NOMO-1 treated with dmso at 0.1 percent for 144 hours (cell line): ENCODE results near the gene FOXL2.

Experiments used
- DNase-seq: peaks from one replicate; lab custom pipeline; 2025; ENCODE audit not compliant: unreplicated experiment; lab: John Stamatoyannopoulos, UW

FOXL2 gene

DNA sequence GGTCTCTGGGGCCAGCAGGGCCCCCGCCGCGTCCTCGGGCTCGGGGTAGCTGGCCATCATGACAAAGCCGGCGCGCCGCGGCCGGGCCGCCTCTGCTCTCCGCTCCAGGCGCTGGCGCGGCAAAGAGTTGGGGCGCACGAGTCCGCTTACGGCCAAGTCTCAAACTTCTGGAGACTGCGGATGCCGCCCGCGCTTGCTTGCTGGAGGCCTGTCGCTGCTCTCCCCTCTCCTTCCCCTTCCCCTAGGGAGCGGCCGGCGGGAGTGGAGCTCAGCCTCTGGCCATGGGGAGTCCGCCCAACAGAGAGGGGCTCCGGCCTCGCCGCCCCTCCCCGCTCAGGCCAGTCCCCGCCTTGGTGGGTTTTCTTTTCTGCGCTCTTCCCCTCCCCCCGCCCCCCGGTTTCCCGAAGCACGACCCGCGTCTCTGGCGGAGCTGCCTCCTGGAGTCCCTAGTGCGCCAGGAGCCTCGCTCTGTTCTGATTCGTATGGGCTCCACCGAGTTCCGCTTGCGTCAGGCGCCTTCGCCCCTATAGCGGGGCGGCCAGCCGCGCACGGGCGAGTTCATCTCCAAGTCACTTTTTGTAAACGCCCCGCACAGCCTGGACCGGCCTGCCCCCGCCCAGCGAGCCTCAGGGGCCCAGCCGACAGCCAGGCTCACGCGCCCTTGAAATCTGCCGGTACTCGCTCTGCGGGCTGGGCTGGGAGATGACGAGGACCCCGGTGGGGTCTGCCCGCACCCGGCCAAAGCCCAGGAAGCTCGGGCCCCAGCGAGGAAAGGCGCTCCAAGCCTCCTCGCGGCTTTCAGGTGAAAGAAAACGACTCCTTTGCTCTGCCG is at the start of gene FOXL2, which contains the start of gene FOXL2NB:
FOXL2 (minus strand) TSS at position 475 of the 832 bp plus-strand sequence; CDS start at position 60, 415 bp downstream.
FOXL2NB (plus strand) TSS at position 555 of the 832 bp plus-strand sequence; CDS start at position 703, 148 bp downstream.
- DNase-seq: no peak

DNA sequence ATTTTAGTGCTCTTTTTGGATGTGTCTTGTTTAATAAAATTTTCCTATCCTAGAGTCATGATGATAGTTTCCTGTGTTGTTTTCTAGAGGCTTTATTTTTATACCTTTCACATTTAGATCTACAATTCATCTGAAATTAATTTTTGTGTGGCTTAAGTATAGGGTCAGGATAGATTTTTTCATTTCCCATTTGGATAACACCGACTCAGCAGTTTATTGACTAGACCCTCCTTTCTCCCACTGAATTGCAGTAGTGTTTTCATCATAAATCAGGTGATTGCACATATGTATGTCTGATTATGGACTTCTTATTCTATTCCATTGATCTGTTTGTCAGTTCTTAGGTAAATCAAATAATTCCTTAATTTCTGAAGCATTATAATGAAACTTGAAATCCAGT is 48.8 kb upstream of the FOXL2 start:
- no peak for DNase-seq

- DNase-seq: no peak
Measured at GRCh38 chr3:138987181-138987580, 40.2 kb upstream of the FOXL2 start.

DNA sequence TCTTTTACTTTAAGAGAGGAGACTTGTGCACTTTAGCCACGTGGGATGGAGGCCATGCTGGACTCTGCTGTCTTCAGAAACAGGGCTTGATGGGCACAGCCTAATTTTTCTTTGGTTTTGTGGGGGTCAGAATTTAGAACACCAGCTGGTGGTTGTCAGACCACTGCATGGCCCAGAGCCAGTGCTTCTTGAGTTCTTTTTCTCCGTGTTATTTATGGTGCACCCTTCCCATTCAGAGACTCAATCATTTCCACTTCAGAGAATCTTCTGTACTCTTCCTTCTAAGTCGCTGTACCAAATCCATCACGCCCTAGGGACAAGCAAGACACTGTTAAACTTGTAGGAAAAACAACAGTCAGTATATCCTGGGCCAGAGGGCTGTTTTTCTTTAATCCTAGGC is 39.0 kb upstream of the FOXL2 start:
- no peak for DNase-seq

DNA sequence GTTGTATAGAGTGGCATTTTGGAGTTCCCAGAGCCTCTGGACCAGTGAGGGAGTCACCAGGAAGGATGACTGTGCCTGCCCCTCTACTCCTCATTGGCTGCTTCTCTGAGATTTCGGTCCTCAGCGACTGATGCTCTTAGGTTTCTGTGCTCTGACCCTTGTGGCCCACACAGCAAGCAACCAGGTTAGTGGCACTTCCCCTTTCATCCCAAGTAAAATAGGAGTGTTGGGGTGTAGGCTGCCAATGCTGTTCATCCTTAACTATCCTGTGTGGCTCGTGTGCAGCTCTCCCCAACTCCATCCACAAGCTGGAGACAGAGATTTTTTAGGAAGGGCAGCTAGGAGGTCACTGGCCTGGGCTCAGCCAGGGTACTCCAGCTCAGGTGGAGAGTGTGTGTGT is 37.9 kb upstream of the FOXL2 start:
- DNase-seq: no peak

DNA sequence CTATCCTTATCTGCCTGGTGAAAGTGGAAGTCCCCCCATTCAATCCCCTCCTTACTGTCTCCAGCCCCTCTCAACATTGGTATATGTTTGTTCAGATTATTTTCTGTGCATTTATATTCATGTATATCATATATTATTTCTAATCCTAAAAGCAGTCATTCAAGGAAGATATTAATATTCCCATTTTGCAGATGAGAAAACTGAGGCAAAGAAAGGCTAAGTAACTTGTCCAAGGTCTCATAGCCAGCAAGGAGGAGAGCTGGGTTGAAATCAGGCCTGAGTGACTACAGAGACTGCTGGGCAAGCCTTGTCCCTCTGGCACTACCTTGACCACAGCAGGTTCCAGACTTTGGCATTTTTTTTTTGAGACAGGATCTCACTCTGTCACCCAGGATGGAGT is 29.1 kb upstream of the FOXL2 start:
- DNase-seq: no peak

GRCh38 chr3:138975351-138975750 is 28.4 kb upstream of the FOXL2 start:
- no peak for DNase-seq

DNA sequence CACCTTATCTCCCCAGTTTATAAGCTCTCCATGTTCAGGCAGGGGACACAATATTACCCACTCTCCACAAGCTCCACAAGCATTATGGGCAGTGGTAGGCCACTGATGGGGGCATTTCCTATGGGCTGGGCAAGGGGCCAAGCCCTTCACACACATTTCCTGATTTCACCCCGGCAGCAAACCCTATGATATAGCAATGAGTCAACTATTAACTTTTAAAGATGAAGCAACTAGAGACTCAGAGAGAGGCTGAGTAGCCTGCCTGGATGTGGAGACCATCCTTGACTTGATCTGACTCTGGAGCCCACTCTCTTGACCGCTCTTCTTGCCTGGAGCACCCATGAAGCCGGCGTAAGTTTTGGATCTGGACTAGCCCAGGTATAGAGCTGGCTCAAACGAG is 27.5 kb upstream of the FOXL2 start:
- no peak for DNase-seq

- no peak for DNase-seq
Measured at GRCh38 chr3:138972941-138973340, 26.0 kb upstream of the FOXL2 start.

- no peak for DNase-seq
Measured at GRCh38 chr3:138971766-138972320, 24.9 kb upstream of the FOXL2 start.

DNA sequence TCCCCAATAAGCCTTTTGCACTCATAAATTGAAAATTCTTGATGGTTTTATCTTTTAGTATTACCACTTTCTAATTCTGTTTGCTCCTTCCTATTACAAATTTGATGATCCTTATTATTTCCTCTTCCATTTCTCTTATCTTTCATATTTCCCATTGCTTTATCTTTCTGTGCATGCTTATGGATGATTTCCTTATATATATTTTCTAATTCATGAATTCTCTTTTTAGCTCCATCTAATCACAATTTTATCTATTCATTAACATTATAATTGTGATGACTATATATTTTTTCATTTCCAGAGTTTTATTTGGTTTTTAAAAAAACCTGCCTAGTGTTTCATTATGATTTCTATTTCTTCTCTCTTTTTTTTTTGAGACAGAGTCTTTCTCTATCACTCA is 18.0 kb upstream of the FOXL2 start:
- DNase-seq: no peak

DNA sequence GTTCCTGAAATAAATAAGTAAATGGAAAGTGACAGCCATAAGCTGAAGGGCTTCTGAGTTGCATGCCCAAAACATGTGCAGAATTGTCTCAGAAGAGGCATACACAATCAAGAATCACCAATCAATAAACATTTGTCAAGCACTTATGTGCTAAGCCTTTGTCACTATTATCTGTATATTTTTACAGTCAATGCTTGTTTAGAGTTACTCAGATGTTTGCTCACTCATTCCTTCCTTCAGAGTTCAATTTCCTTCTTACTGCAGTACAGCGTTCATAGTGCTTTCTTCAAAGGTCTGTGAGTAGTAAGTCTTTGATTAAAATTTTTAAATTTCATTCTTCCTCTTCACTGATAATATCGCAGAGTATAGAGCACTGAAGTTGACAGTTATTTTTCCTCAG is 17.3 kb upstream of the FOXL2 start:
- DNase-seq: no peak

DNA sequence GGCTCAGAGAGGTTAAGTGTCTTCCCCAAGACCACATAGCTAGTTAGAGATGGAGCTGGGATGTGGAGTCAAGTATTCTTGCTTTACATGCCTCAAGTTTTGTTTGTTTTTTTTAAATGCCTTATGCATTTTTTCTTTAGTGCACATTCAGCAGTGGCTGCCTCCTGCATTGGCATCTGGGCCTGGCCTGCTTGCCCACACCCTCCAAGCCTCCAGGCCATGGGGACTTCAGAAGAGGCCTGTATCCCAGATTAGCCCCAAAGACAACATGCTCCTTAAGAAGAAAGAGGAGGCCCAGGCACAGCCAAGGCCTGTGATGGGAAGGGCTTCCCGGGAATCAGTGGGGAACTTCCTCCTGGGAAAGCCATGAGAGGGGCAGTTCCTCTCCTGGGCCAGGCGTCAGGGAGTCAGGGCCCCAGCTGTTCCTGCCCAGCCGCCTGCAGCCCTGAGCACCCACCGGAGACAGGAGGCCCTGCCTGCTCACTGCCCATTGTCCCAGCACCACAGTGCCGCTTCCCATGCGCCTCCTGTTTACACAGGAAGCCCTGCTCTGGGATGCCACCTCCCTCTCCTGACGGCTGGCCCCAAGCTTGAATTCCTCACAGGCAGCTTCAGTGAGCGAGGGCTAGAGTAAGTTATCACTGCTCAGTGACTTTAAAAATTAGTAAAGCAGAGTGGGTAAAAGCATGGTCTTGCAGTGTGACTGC is 16.1 kb upstream of the FOXL2 start:
- DNase-seq: no peak

- no peak for DNase-seq
Measured at GRCh38 chr3:138960417-138960852, 13.5 kb upstream of the FOXL2 start.

GRCh38 chr3:138950701-138951100 is 3.8 kb upstream of the FOXL2 start:
- DNase-seq: no peak

GRCh38 chr3:138950006-138950644 is 3.2 kb upstream of the FOXL2 start:
- DNase-seq: no peak

DNA sequence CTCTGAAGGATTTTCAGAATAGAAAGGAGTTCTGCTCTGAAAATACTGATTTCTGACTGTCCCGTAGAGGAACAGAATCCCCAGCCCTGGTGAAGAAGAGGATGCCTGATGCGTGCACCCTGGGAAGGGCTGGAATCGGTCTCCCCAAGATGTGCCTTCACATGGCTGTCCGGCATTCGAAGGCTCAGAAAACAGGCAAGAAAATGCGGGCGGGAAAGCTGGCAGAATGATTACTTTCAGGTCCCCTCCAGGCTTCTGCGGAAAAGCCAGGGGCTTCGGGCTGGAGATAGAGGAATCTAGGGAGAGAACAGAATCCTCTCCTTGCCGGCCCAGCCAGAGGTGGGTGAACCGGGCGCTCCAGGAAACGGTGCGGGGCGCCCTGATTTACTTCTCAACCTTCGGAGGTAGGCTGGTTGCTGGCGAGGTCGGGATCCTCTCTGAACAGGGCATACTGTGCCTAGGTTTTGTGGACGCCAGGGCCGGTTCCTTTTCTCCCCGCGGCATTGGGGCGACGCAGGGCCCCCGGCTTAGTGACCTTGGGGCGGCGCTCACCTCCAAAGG is 2.6 kb upstream of the FOXL2 start:
- DNase-seq: no peak

DNA sequence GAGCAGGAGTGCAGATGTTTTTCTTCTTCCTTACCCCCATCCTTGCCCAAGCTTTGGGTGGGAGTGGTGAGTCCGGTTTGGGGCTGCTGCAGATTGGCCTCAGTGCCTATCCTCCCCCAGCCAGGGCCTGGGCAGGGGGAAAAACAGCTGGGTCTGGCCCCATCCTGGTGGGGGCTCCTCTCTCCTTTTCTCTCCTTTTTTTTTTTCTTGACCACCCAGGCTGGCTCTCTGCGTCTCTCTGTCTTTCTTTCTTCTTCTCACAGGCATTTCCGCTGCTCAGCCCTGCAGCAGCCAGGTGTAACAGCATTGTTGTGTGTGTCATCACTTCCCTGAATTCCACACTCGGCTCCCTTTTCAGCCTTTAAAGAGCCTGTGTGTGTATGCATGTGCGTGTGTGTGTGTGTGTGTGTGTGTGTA is 2.1 kb upstream of the FOXL2 start:
- no peak for DNase-seq

DNA sequence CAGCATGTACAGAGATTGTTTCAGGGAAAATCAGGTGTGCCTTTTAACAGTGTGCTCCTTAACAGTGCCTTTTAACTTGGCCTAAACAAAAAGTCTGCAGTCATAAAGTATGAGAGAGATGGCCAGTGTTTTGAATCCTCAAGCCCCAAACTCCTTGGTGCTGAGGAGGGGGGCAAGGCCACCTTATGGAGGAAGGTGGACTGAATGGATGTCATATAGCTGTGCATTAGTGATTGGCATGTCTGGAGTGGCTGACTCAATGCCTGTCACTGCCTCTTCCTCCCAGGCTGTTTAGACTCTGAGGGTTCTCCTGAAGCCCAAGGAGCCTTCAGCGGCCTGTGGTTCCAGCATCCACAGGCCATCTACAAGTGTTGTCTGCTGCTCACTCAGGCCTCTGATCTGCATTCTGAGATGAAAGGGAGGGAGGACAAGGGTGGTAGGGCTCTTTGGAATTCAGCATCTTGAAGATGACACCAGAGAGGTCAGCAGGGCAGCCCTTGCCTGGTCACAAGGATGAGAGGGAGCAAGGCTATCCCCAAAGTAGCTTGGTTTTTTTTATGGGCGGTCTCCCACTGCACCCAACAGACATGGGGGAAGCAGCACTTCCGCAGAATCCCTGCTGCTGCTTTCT is 1.5 kb upstream of the FOXL2 start:
- no peak for DNase-seq

DNA sequence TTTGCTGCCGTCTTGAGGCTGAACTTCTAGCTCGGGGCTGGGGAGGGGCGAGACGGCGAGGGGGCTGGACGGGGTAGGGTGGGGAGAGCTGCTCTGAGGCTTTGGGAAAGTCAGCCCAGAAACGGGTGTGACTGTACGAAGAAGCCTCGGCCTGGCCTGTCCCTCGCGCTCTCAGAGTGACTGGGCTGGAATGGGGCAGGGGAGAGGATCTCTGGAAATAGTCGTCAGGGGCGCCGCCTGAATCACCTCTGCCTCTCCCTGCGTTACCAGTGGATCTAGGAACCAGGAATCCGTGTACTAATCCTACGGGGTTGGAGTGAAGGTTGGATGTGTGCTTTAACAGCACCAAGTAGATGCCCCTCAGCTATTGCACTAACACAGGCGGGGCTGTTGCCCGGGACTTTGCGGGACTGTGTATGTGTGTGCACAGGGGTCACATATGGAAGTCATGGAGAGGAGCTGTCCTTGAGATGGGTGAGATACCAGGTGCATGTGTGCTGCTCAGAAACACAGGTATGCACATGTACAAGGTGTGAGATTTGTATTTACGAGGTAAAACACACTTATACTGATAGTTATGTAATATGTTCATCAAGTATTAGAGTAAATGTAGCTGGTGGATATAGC is 671 bp upstream of the FOXL2 start:
- DNase-seq: no peak
